Articular chondrocyte of knee joint (primary cell): ENCODE data around the gene SUB1. TPM values are rescaled to one million over a fixed set of nuclear protein-coding genes. Genes with fewer than 3 reads are reported as not detected.

Experiments used
- total RNA-seq: library from RNA; depleted of rRNA; stranded (reverse); fragments of >200 nt; gene quantifications from 2 replicates; pipeline ENCODE4 v1.2.3, GENCODE V29; 2012

The SUB1 gene
- 278 and 314 TPM in 2 replicates for total RNA-seq

DNA sequence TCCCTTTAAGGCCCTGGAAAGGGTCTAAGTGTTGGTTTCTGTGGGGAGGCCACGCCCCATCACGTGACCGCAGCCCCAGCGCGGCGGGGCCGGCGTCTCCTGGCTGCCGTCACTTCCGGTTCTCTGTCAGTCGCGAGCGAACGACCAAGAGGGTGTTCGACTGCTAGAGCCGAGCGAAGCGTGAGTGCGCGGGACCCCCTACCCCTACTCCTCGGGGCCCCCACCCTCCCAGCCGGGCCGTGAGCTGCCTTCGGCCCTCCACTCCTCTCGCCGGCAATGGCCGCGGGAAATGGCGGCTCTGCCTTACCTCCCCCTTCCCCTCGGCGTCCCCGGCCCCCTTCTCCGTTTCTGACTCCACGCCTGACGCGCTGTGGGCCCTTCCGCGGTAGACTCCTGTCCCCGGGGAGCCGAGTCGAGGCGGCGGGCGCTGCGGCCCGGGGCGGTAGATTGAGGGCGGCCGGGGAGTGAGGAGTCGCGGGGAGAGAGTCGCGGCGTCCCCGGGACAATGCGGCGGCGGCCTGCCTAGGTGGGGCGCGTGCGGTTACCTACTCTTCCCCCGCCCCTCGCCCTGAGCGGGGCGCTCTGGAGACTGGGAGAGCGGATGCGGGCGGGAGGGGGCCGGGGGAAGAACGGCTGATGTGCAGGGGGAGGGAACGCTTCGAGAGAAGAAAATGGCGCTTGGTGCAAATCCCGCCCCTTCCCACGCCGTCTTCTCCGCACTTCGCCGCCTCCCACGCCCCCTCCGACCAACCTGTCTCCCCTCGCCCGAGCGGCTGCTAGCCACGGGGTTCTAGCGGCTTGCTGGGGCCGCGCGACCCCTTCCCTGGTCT is at the start of gene SUB1:
Gene SUB1 (plus strand): TSS at position 112 of the 830 bp plus-strand sequence. CDS start 2,956 bp downstream, outside the sequence.

Other genes with a start within 250 kb of the SUB1 start
- 98.9 and 129 TPM in 2 replicates for gene ZFR, start 140.8 kb upstream of the SUB1 start, total RNA-seq
- 82.1 and 154 TPM in 2 replicates for gene NPR3, start 125.8 kb downstream of the SUB1 start, total RNA-seq